Fibroblast of upper back skin (primary cell): Measurements from ENCODE around the gene ACSM2A.
"Not testable (repeated sequence)": the region's sequence is repeated elsewhere in the genome, so short reads cannot be mapped to it uniquely, and the experiment has no call there.

Source experiments
- DNase-seq: peaks from one replicate; pipeline ENCODE4 v3.0.0-alpha.2; 2013

Gene ACSM2A

GRCh38 chr16:20451364-20451763, at the start of gene ACSM2A:
Gene ACSM2A, plus strand, starts transcription at chr16:20451521. Its CDS starts 8,594 bp downstream, at chr16:20460115.
- not testable (repeated sequence) for DNase-seq

- no peak for DNase-seq
Measured at GRCh38 chr16:20402651-20403050, 48.7 kb upstream of the ACSM2A start.

GRCh38 chr16:20404637-20405036, 46.7 kb upstream of the ACSM2A start, which contains the start of gene PDILT:
Gene PDILT, minus strand, starts transcription at chr16:20404737. Its CDS starts 5,437 bp downstream, at chr16:20399300.
- DNase-seq, result no peak

- DNase-seq, result no peak
Measured at GRCh38 chr16:20409398-20410120, 41.8 kb upstream of the ACSM2A start, which contains the start of gene ACSM5. Gene ACSM5, plus strand, starts transcription at chr16:20409534. Its CDS starts 1,951 bp downstream, at chr16:20411485.

- no peak for DNase-seq
Measured at GRCh38 chr16:20410121-20410723, 41.1 kb upstream of the ACSM2A start.

- no peak for DNase-seq
Measured at GRCh38 chr16:20411055-20411454, 40.3 kb upstream of the ACSM2A start.

- peak; percentile 2 for DNase-seq
Measured at GRCh38 chr16:20415541-20415940, 35.8 kb upstream of the ACSM2A start.

GRCh38 chr16:20419093-20419492, 32.2 kb upstream of the ACSM2A start:
- not testable (repeated sequence) for DNase-seq

GRCh38 chr16:20421748-20422147, 29.6 kb upstream of the ACSM2A start:
- DNase-seq, result not testable (repeated sequence)

GRCh38 chr16:20423772-20424128, 27.6 kb upstream of the ACSM2A start:
- DNase-seq, result not testable (repeated sequence)

- no peak for DNase-seq
Measured at GRCh38 chr16:20424129-20424866, 27.0 kb upstream of the ACSM2A start.

- DNase-seq, result not testable (repeated sequence)
Measured at GRCh38 chr16:20427401-20427797, 23.9 kb upstream of the ACSM2A start.

GRCh38 chr16:20429499-20429898, 21.8 kb upstream of the ACSM2A start:
- not testable (repeated sequence) for DNase-seq

- not testable (repeated sequence) for DNase-seq
Measured at GRCh38 chr16:20430480-20430879, 20.8 kb upstream of the ACSM2A start.

GRCh38 chr16:20430948-20431347, 20.4 kb upstream of the ACSM2A start:
- DNase-seq, result no peak

GRCh38 chr16:20438950-20439349, 12.4 kb upstream of the ACSM2A start:
- DNase-seq, result not testable (repeated sequence)

GRCh38 chr16:20439820-20440231, 11.5 kb upstream of the ACSM2A start:
- not testable (repeated sequence) for DNase-seq

- not testable (repeated sequence) for DNase-seq
Measured at GRCh38 chr16:20440731-20441130, 10.6 kb upstream of the ACSM2A start.

GRCh38 chr16:20441191-20441590, 10.1 kb upstream of the ACSM2A start:
- DNase-seq, result peak; percentile 32

- DNase-seq, result not testable (repeated sequence)
Measured at GRCh38 chr16:20441859-20442258, 9.5 kb upstream of the ACSM2A start.

GRCh38 chr16:20446652-20447393, 4.5 kb upstream of the ACSM2A start:
- not testable (repeated sequence) for DNase-seq

GRCh38 chr16:20453633-20454032, 2.3 kb downstream of the ACSM2A start:
- DNase-seq, result not testable (repeated sequence)

- DNase-seq, result not testable (repeated sequence)
Measured at GRCh38 chr16:20459227-20459626, 7.9 kb downstream of the ACSM2A start.
